ENCODE measurements around the gene PFKP.

Gene PFKP

GRCh38 chr10:3136763-3137611 lies 69.6 kb downstream of the PFKP start:
- DNase-seq, result no peak

GRCh38 chr10:3137958-3138726 lies 70.8 kb downstream of the PFKP start:
- DNase-seq, result no peak

GRCh38 chr10:3139216-3139910 lies 72.0 kb downstream of the PFKP start:
- DNase-seq, result no peak

- no peak for DNase-seq
These were observed 72.9 kb downstream of the PFKP start for GRCh38 chr10:3140280-3140679.

GRCh38 chr10:3141351-3142005 lies 74.1 kb downstream of the PFKP start:
- no peak for DNase-seq

- DNase-seq, result no peak
These were observed 75.0 kb downstream of the PFKP start for GRCh38 chr10:3142146-3142875.

GRCh38 chr10:3143366-3143765 lies 76.0 kb downstream of the PFKP start:
- DNase-seq, result no peak

- no peak for DNase-seq
These were observed 76.6 kb downstream of the PFKP start for GRCh38 chr10:3143791-3144434.

GRCh38 chr10:3145366-3145765 lies 78.0 kb downstream of the PFKP start:
- no peak for DNase-seq

GRCh38 chr10:3146289-3146688 lies 78.9 kb downstream of the PFKP start:
- DNase-seq, result no peak

GRCh38 chr10:3147117-3147820 lies 79.9 kb downstream of the PFKP start:
- DNase-seq, result no peak

- no peak for DNase-seq
These were observed 80.7 kb downstream of the PFKP start for GRCh38 chr10:3148041-3148440.

GRCh38 chr10:3148994-3149393 lies 81.6 kb downstream of the PFKP start:
- no peak for DNase-seq

- DNase-seq, result no peak
These were observed 82.6 kb downstream of the PFKP start for GRCh38 chr10:3149918-3150317.

- no peak for DNase-seq
These were observed 83.0 kb downstream of the PFKP start for GRCh38 chr10:3150366-3150765.

- no peak for DNase-seq
These were observed 83.6 kb downstream of the PFKP start for GRCh38 chr10:3150961-3151360.

GRCh38 chr10:3151889-3152565 lies 84.7 kb downstream of the PFKP start:
- DNase-seq, result no peak

GRCh38 chr10:3152566-3152935 lies 85.2 kb downstream of the PFKP start:
- DNase-seq, result no peak

- DNase-seq, result no peak
These were observed 87.3 kb downstream of the PFKP start for GRCh38 chr10:3154666-3155065.

GRCh38 chr10:3159152-3159551 lies 91.8 kb downstream of the PFKP start:
- no peak for DNase-seq

- DNase-seq, result no peak
These were observed 95.2 kb downstream of the PFKP start for GRCh38 chr10:3162533-3162932.

Measured in NCI-H2029 (cell line).